K562 (cell line): Measurements from ENCODE around the gene GARNL3. TPM values are rescaled to one million over a fixed set of nuclear protein-coding genes. Genes with fewer than 3 reads are reported as not detected.

Experiments used
- ARID1B ChIP-seq: fragments of 450-650 bp; IDR thresholded peaks from 2 replicates; pipeline ENCODE4 v1.6.1; 2016; ENCODE audit warnings: antibody characterized with exemption, mild to moderate bottlenecking, inconsistent platforms
- ATF1 ChIP-seq, 2 experiments: fragments of 450-650 bp in 1 of 2; IDR thresholded peaks; 2 replicates each; pipeline ENCODE4 v1.6.1; 2016; ENCODE audit warnings: missing compliant biosample characterization in 1 of 2, missing genetic modification characterization in 1 of 2
- BCOR ChIP-seq: fragments of 450-650 bp; IDR thresholded peaks from 2 replicates; pipeline ENCODE4 v1.6.1; 2016
- CBFA2T3 ChIP-seq: fragments of 450-650 bp; IDR thresholded peaks from 2 replicates; pipeline ENCODE4 v1.6.1; 2017
- CREM ChIP-seq: IDR thresholded peaks from 2 replicates; pipeline ENCODE4 v1.6.1; 2014; ENCODE audit warnings: antibody characterized with exemption, low read depth
- NCOR1 ChIP-seq: fragments of 450-650 bp; IDR thresholded peaks from 2 replicates; pipeline ENCODE4 v1.6.1; 2016; ENCODE audit warnings: mild to moderate bottlenecking, moderate library complexity
- NFIC ChIP-seq: fragments of 450-650 bp; IDR thresholded peaks from 2 replicates; pipeline ENCODE4 v1.6.1; 2017; ENCODE audit warnings: mild to moderate bottlenecking, inconsistent platforms
- POLR2H ChIP-seq: IDR thresholded peaks from 2 replicates; pipeline ENCODE4 v1.6.1; 2016; ENCODE audit warnings: missing genetic modification characterization, low read depth, mild to moderate bottlenecking, control low read depth, missing compliant biosample characterization, moderate library complexity
- POLR3A ChIP-seq: IDR thresholded peaks from 2 replicates; pipeline ENCODE4 v1.6.1; 2011; ENCODE audit warnings: borderline replicate concordance, mild to moderate bottlenecking, moderate library complexity; ENCODE audit not compliant: insufficient read length, insufficient read depth; ENCODE audit errors: extremely low read depth
- RCOR1 ChIP-seq, 2 experiments: IDR thresholded peaks; 2 replicates each; pipeline ENCODE4 v1.6.1; 2012; ENCODE audit warnings: low read depth in 2 of 2, low read length in 2 of 2, borderline replicate concordance in 1 of 2, improper control_type of control experiment in 1 of 2
- SOX6 ChIP-seq: fragments of 450-650 bp; IDR thresholded peaks from 2 replicates; pipeline ENCODE4 v1.6.1; 2014; ENCODE audit warnings: mild to moderate bottlenecking
- SPI1 ChIP-seq: IDR thresholded peaks from 2 replicates; pipeline ENCODE4 v1.6.1; 2011; ENCODE audit warnings: low read depth, low read length, control low read depth, borderline replicate concordance
- TOE1 ChIP-seq, 2 experiments: fragments of 450-650 bp in 1 of 2; sonication (generic) in 1 of 2; formaldehyde crosslinking in 1 of 2; IDR thresholded peaks; 2 replicates each; pipeline versions ENCODE4 v1.7.1 to v1.8.0; 2016 to 2022; ENCODE audit warnings: borderline replicate concordance in 2 of 2, mild to moderate bottlenecking in 2 of 2, antibody characterized with exemption in 1 of 2, inconsistent platforms in 1 of 2, low read depth in 1 of 2, missing genetic modification reagents in 1 of 2, moderate library complexity in 1 of 2
- ZNF197 ChIP-seq: fragments of 200-800 bp; sonication (Bioruptor generic); IDR thresholded peaks from 2 replicates; pipeline ENCODE4 v1.6.1; 2016; ENCODE audit warnings: low read depth, missing genetic modification characterization, missing compliant biosample characterization
- ZNF263 ChIP-seq: sonication (generic); formaldehyde crosslinking; IDR thresholded peaks from 2 replicates; pipeline ENCODE4 v1.8.0; 2022; ENCODE audit warnings: mild to moderate bottlenecking, missing genetic modification reagents, borderline replicate concordance
- ZNF583 ChIP-seq: fragments of 250-450 bp; sonication (Bioruptor Pico); IDR thresholded peaks from 2 replicates; pipeline ENCODE4 v1.4.0; 2020
- polyA plus RNA-seq, 8 experiments: library from polyadenylated mRNA; depleted of rRNA in 4 of 8; stranded (reverse) in 5 of 8; unstranded in 3 of 8; fragments of >200 nt; fragmentation: Nextera tagmentation in 2 of 8; fragmentation: Illumina TruSeq in 1 of 8; extraction: Ambion mirVana in 2 of 8; extraction: Trizol in 1 of 8; gene quantifications; 2 replicates each; pipeline versions ENCODE4 v1.2.1 to v1.2.3, GENCODE V29; 2011 to 2014; ENCODE audit warnings: inconsistent platforms in 1 of 8, missing spikeins in 1 of 8
- total RNA-seq, 7 experiments: library from RNA; depleted of rRNA in 6 of 7; stranded (reverse); fragments of >200 nt in 6 of 7; fragmentation: Illumina TruSeq in 2 of 7; extraction: Trizol in 2 of 7; gene quantifications; 2 replicates each; pipeline versions ENCODE4 v1.2.1 to v1.2.3, GENCODE V29; 2011 to 2021; ENCODE audit warnings: low replicate concordance in 1 of 7
- TF ChIP-seq, protein P1 (sequence below): sonication (generic); formaldehyde crosslinking; IDR thresholded peaks from 2 replicates; pipeline ENCODE4 v1.9.0; 2022; ENCODE audit warnings: mild to moderate bottlenecking, missing genetic modification reagents
- TF ChIP-seq, protein P2 (sequence below): sonication (generic); formaldehyde crosslinking; IDR thresholded peaks from 2 replicates; pipeline ENCODE4 v1.5.0; 2020; ENCODE audit warnings: missing genetic modification reagents
- TF ChIP-seq, protein P3 (sequence below): fragments of 200-800 bp; sonication (Bioruptor generic); IDR thresholded peaks from 2 replicates; pipeline ENCODE4 v1.6.1; 2017; ENCODE audit warnings: missing genetic modification characterization, missing compliant biosample characterization
- TF ChIP-seq, protein P4 (sequence below): fragments of 450-650 bp; IDR thresholded peaks from 2 replicates; pipeline ENCODE4 v1.6.1; 2014; ENCODE audit warnings: low read depth, mild to moderate bottlenecking, moderate library complexity, borderline replicate concordance
- TF ChIP-seq, protein P5 (sequence below): fragments of 450-650 bp; formaldehyde crosslinking; IDR thresholded peaks from 2 replicates; pipeline ENCODE4 v1.4.0; 2020; ENCODE audit warnings: mild to moderate bottlenecking, mixed read lengths

Gene GARNL3
- total and polyA plus RNA-seq, 9 of the 15 experiments (the other 6 are each of a cell fraction or from before 2014, with no cell fraction given) = 0.35 to 2.7 (median 1.6) TPM

DNA sequence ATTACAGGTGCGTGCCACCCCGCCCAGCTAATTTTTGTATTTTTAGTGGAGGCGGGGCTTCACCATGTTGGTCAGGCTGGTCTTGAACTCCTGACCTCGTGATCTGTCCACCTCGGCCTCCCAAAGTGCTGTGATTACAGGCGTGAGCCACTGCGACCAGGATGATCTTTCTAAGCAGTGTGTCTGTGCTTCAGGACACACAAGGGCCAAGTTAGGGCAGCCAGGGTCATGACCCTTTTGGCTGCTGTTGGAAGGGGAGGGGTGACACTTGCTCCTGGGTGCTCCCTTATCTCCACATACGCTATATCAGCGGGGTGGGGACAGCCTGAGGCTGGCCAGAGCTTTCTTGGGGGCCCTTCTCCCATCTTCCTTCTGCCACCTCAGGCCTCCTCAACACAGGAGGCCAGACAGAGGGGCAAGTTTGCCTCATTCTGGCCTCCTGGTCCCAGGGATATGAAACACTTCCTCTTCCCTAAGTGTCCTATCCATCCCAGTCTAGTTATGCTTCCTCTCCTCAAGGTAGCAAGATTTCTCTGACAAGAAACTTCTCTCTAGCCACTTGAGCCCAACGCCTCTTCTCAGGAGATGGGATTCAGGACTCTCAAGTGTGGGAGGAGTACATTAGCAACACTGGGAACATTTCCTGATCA, 157.7 kb downstream of the GARNL3 start (continued):
- TF ChIP-seq, protein P1, sequence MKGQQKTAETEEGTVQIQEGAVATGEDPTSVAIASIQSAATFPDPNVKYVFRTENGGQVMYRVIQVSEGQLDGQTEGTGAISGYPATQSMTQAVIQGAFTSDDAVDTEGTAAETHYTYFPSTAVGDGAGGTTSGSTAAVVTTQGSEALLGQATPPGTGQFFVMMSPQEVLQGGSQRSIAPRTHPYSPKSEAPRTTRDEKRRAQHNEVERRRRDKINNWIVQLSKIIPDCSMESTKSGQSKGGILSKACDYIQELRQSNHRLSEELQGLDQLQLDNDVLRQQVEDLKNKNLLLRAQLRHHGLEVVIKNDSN (CRISPR knock-in tag) = no peak
- TF ChIP-seq BCOR (no peak; the same call in 1 of the 2 replicates), NFIC (no peak), CREM (peak; percentile 42; the same call in 1 of the 2 replicates), POLR2H (tag) (0 out of 2 replicates have a peak, but pooled peaks have one; percentile 36), ZNF263 (peak; percentile 88), POLR3A (peak; percentile 57), RCOR1 (IDR thresholded peaks at IDR 0.05; ENCODE audit: borderline replicate concordance in 1 of 2, low read depth in 2 of 2, low read length in 2 of 2) (peak in 1 of 2 experiments; percentile 55; a peak in 1 of 4 replicates), SOX6 (0 out of 2 replicates have a peak, but pooled peaks have one; percentile 16), SPI1 (peak; percentile 74; the same call in 1 of the 2 replicates), NCOR1 (peak; percentile 54; the same call in 1 of the 2 replicates), ZNF583 (CRISPR knock-in tag) (no peak), CBFA2T3 (peak; percentile 59), ATF1 (CRISPR knock-in tag; IDR thresholded peaks at IDR 0.05) (no peak), ATF1 (tag; IDR thresholded peaks at IDR 0.05) (peak; percentile 46; the same call in 1 of the 2 replicates), ARID1B (peak; percentile 59; the same call in 1 of the 2 replicates), ZNF197 (CRISPR knock-in tag) (no peak), TOE1 (IDR thresholded peaks at IDR 0.05; ENCODE audit: borderline replicate concordance) (peak; percentile 73; the same call in 1 of the 2 replicates), TOE1 (CRISPR knock-in tag; IDR thresholded peaks at IDR 0.05; ENCODE audit: borderline replicate concordance, low read depth) (no peak)
- TF ChIP-seq, protein P2, sequence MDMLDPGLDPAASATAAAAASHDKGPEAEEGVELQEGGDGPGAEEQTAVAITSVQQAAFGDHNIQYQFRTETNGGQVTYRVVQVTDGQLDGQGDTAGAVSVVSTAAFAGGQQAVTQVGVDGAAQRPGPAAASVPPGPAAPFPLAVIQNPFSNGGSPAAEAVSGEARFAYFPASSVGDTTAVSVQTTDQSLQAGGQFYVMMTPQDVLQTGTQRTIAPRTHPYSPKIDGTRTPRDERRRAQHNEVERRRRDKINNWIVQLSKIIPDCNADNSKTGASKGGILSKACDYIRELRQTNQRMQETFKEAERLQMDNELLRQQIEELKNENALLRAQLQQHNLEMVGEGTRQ = no peak
- TF ChIP-seq, protein P3, sequence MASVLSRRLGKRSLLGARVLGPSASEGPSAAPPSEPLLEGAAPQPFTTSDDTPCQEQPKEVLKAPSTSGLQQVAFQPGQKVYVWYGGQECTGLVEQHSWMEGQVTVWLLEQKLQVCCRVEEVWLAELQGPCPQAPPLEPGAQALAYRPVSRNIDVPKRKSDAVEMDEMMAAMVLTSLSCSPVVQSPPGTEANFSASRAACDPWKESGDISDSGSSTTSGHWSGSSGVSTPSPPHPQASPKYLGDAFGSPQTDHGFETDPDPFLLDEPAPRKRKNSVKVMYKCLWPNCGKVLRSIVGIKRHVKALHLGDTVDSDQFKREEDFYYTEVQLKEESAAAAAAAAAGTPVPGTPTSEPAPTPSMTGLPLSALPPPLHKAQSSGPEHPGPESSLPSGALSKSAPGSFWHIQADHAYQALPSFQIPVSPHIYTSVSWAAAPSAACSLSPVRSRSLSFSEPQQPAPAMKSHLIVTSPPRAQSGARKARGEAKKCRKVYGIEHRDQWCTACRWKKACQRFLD (CRISPR knock-in tag) = no peak
- TF ChIP-seq, protein P4, sequence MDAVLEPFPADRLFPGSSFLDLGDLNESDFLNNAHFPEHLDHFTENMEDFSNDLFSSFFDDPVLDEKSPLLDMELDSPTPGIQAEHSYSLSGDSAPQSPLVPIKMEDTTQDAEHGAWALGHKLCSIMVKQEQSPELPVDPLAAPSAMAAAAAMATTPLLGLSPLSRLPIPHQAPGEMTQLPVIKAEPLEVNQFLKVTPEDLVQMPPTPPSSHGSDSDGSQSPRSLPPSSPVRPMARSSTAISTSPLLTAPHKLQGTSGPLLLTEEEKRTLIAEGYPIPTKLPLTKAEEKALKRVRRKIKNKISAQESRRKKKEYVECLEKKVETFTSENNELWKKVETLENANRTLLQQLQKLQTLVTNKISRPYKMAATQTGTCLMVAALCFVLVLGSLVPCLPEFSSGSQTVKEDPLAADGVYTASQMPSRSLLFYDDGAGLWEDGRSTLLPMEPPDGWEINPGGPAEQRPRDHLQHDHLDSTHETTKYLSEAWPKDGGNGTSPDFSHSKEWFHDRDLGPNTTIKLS = 0 out of 2 replicates have a peak, but pooled peaks have one; percentile 29
- TF ChIP-seq, protein P5, sequence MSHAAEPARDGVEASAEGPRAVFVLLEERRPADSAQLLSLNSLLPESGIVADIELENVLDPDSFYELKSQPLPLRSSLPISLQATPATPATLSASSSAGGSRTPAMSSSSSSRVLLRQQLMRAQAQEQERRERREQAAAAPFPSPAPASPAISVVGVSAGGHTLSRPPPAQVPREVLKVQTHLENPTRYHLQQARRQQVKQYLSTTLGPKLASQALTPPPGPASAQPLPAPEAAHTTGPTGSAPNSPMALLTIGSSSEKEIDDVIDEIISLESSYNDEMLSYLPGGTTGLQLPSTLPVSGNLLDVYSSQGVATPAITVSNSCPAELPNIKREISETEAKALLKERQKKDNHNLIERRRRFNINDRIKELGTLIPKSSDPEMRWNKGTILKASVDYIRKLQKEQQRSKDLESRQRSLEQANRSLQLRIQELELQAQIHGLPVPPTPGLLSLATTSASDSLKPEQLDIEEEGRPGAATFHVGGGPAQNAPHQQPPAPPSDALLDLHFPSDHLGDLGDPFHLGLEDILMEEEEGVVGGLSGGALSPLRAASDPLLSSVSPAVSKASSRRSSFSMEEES = peak; percentile 37; the same call in 1 of the 2 replicates
